K562 (cell line): ENCODE data around the gene C18orf32. TPM values are rescaled to one million over a fixed set of nuclear protein-coding genes. Genes with fewer than 3 reads are reported as not detected.

Experiments used
- ARID1B ChIP-seq: fragments of 450-650 bp; IDR thresholded peaks from 2 replicates; pipeline ENCODE4 v1.6.1; 2016; ENCODE audit warnings: antibody characterized with exemption, mild to moderate bottlenecking, inconsistent platforms
- ATF4 ChIP-seq: fragments of 450-650 bp; formaldehyde crosslinking; IDR thresholded peaks from 2 replicates; pipeline ENCODE4 v1.4.0; 2022; ENCODE audit warnings: mild to moderate bottlenecking, moderate library complexity
- CCNT2 ChIP-seq: IDR thresholded peaks from 2 replicates; pipeline ENCODE4 v1.6.1; 2011; ENCODE audit warnings: borderline replicate concordance, low read depth, mild to moderate bottlenecking, moderate library complexity, mixed read lengths, low read length; ENCODE audit not compliant: insufficient read length; ENCODE audit errors: extremely low read depth
- FOSL1 ChIP-seq: fragments of 200-800 bp; sonication (Bioruptor generic); conservative IDR thresholded peaks from 2 replicates; pipeline ENCODE4 v1.6.1; 2016; ENCODE audit warnings: missing genetic modification characterization, missing compliant biosample characterization
- HMGN3 ChIP-seq: IDR thresholded peaks from 2 replicates; pipeline ENCODE4 v1.6.1; 2011; ENCODE audit warnings: borderline replicate concordance, low read depth, mild to moderate bottlenecking, mixed read lengths, low read length; ENCODE audit not compliant: insufficient read length; ENCODE audit errors: extremely low read depth
- LARP7 ChIP-seq: fragments of 450-650 bp; IDR thresholded peaks from 2 replicates; pipeline ENCODE4 v1.6.1; 2016
- MAX ChIP-seq: sonication (generic); formaldehyde crosslinking; IDR thresholded peaks from 2 replicates; pipeline ENCODE4 v1.9.0; 2022; ENCODE audit warnings: mild to moderate bottlenecking, missing genetic modification reagents
- PML ChIP-seq: IDR thresholded peaks from 2 replicates; pipeline ENCODE4 v1.6.1; 2012; ENCODE audit warnings: low read length, inconsistent platforms
- RBM14 ChIP-seq: fragments of 200-400 bp; formaldehyde crosslinking; IDR thresholded peaks from 2 replicates; pipeline ENCODE4 v1.6.1; 2018; ENCODE audit warnings: low read depth, mild to moderate bottlenecking, low read length, moderate library complexity, borderline replicate concordance; ENCODE audit not compliant: insufficient read depth
- RBM22 ChIP-seq: fragments of 200-400 bp; formaldehyde crosslinking; IDR thresholded peaks from 2 replicates; pipeline ENCODE4 v1.6.1; 2018; ENCODE audit warnings: low read length, low read depth; ENCODE audit not compliant: poor library complexity, severe bottlenecking
- TCF7L2 ChIP-seq: fragments of 150-350 bp; IDR thresholded peaks from 2 replicates; pipeline ENCODE4 v1.6.1; 2016; ENCODE audit warnings: low read depth, mild to moderate bottlenecking, low read length, moderate library complexity
- ZBTB40 ChIP-seq, 2 experiments: fragments of 450-650 bp in 1 of 2; sonication (generic) in 1 of 2; formaldehyde crosslinking in 1 of 2; IDR thresholded peaks; 2 replicates each; pipeline versions ENCODE4 v1.7.1 to v1.9.0; 2016 to 2022; ENCODE audit warnings: inconsistent platforms in 1 of 2, mild to moderate bottlenecking in 1 of 2, missing genetic modification reagents in 1 of 2
- ZNF695 ChIP-seq: fragments of 450-650 bp; formaldehyde crosslinking; IDR thresholded peaks from 2 replicates; pipeline ENCODE4 v1.4.0; 2020; ENCODE audit warnings: mild to moderate bottlenecking, moderate library complexity
- ZNF76 ChIP-seq: fragments of 250-450 bp; sonication (Bioruptor Pico); IDR thresholded peaks from 2 replicates; pipeline ENCODE4 v1.4.0; 2020; ENCODE audit warnings: mild to moderate bottlenecking, moderate library complexity, borderline replicate concordance
- ZNF766 ChIP-seq: fragments of 200-800 bp; sonication (Bioruptor generic); conservative IDR thresholded peaks from 2 replicates; pipeline ENCODE4 v1.6.1; 2016; ENCODE audit warnings: missing genetic modification characterization, missing compliant biosample characterization
- polyA plus RNA-seq, 8 experiments: library from polyadenylated mRNA; depleted of rRNA in 4 of 8; stranded (reverse) in 5 of 8; unstranded in 3 of 8; fragments of >200 nt; fragmentation: Nextera tagmentation in 2 of 8; fragmentation: Illumina TruSeq in 1 of 8; extraction: Ambion mirVana in 2 of 8; extraction: Trizol in 1 of 8; gene quantifications; 2 replicates each; pipeline versions ENCODE4 v1.2.1 to v1.2.3, GENCODE V29; 2011 to 2014; ENCODE audit warnings: inconsistent platforms in 1 of 8, missing spikeins in 1 of 8
- total RNA-seq, 7 experiments: library from RNA; depleted of rRNA in 6 of 7; stranded (reverse); fragments of >200 nt in 6 of 7; fragmentation: Illumina TruSeq in 2 of 7; extraction: Trizol in 2 of 7; gene quantifications; 2 replicates each; pipeline versions ENCODE4 v1.2.1 to v1.2.3, GENCODE V29; 2011 to 2021; ENCODE audit warnings: low replicate concordance in 1 of 7

C18orf32 gene
- total and polyA plus RNA-seq, 9 of the 15 experiments (the other 6 are each of a cell fraction or from before 2014, with no cell fraction given): 8.5 to 35.0 (median 20.4) TPM

GRCh38 chr18:49441338-49441938 is 45.6 kb downstream of the C18orf32 start (continued):
- no peak for TF ChIP-seq ZBTB40 (IDR thresholded peaks at IDR 0.05)
- no peak for TF ChIP-seq ZBTB40 (CRISPR knock-in tag; IDR thresholded peaks at IDR 0.05)
- TF ChIP-seq MAX (CRISPR knock-in tag): no peak
- TF ChIP-seq RBM14: no peak
- no peak for TF ChIP-seq CCNT2
- no peak for TF ChIP-seq ZNF695 (CRISPR knock-in tag)
- TF ChIP-seq ARID1B: no peak
- TF ChIP-seq RBM22: no peak
- no peak for TF ChIP-seq PML
- TF ChIP-seq TCF7L2: no peak
- no peak for TF ChIP-seq ZNF766 (CRISPR knock-in tag)
- no peak for TF ChIP-seq FOSL1
- TF ChIP-seq HMGN3: no peak
- TF ChIP-seq LARP7: no peak
- TF ChIP-seq ATF4 (CRISPR knock-in tag): no peak
- no peak for TF ChIP-seq ZNF76
